Left forelimb (tissue), 1 donor: ENCODE measurements around the gene ANKMY1.

Source experiments
- DNase-seq: peaks from one replicate; pipeline ENCODE4 v3.0.0-alpha.2; 2018; ENCODE audit warnings: low spot score

Gene ANKMY1

DNA sequence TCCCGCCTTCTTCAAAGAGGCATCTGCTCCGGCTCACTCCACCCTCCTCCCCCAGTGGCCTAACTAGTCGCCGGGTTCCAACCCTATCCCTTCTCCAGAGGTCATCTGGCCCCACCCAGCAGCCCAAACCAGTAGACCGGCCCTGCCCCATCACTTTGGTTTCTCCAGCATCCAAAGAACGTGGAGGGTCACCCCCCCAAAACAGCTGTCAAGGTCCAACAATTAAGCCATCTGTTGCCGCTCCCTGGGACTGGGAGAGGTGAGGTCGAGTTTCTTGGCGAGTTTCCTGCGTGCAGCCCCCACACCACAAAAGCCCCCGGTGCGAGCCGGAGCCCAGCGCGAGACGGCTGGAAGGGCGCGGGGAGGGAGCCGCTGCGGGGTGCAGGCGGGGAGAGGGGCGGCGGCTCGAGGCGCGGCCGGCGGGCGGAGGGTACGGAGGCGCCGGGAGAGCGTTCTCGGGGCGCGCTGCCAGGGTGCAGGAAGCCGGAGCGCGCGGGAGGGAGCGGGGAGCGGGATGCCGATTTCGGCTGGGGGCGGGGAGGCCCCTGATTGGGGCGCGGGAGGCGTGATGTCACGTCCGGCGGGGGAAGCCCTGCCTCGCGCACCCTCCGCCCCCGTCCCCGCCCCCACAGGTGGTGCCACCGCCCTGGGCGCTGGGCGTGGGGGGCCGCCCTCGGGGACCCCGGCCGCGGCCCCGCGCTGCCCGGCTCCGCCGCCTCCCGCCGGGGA lies 122.9 kb downstream of the ANKMY1 start:
- peak; percentile 95 for DNase-seq

- peak; percentile 52 for DNase-seq
Observed at GRCh38 chr2:240433973-240434727, 123.6 kb downstream of the ANKMY1 start.

DNA sequence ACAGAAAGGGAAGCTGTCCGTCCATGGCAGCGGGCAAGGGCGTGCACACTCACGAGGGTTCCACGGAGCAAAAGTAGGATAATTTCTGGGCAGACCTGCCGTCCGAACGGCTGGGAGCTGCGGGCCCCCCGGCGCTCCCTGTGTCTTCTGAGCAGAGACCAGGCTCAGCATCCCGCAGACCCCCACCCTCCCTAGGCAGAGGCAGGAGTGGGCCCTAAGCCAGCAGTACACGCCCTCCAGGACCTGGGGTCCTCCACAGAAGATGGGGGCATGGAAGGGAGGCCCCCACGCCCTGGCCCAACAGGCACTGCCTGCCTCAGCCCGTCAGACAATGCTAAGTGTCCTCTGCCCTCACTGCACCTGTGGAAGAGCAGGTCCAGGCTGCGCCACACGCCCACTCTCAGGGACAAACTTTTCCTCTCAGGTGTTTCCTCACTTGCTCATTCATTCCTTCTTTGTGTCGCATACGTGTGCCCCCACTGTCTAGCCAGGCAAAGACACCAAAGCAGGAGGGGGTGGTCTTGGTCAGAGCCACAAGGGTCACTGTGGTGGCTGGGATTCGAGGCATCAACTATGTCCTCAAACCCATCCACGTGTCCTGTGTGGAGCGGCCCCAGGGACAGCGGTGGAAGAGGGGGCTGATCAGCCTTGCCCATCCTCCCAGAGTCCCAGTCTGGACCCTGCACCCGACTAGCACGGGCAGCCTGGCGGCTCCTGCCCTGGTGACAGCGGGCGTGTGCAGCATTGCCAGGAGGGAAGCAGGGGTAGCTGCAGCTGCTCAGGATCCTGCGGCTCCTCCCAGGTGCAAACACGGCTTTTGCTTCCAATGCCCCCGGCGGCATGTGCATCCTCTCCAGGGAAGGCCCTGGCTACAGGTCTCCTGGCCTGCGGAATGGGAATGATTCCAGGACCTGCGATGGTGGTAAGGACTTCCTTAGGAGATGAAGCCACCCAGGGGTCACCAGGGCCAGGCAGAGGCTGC lies 124.7 kb downstream of the ANKMY1 start:
- DNase-seq, result peak; percentile 47

DNA sequence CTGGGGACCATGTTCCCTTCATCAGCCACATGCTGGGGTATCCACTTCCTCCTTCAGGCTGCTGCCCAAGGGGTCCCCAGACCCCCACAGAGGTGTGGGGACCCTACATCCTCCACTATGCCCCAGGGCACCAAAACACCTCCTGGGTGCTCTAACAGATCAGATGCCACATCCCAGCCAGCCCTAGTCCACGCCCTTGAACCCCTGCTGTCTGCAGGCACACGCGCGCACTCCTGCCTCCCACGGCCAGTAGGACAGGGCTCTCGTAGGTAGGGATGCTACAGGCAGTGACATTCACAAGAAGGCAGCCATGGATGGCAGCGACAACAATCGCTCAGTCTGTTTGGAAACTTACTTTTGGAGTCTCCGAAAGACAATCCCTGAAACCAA lies 125.4 kb downstream of the ANKMY1 start:
- DNase-seq, result peak; percentile 37

DNA sequence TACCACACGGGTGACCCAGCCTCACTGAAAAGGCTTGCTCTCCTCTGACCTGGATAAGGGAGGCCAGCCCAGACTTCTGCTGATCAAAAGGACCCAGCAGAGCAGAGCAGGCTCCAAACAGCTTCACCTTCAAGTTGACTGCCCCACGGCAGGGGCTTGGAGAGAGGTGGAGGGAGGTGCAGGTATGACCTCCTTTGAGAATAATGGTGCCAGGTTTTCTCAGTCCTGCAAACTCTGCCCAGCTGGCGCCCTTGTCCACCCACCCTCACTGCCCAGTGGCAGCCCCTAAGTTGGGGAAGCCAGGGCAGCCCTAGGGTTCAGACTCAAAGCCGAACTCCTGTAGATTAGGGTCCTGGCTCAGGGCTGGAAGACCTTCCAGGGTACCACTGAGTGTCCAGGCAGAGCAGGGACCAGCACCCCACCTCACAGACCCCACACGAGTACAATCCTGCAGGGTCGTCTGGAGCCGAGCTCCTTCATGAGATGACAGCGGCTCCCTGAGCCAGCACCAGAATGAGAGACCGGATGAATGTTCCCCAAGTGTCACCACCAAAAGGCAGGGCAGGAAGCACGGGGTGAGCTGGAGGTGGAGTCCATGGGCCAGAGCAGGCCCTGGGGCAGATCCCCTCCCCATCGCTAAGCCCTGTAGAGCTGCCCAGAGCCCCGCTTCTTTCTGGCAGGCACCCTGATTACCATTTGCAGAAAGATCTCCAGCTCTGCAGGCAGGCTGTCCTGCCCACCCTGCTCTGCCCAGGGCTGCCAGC lies 125.9 kb downstream of the ANKMY1 start:
- peak; percentile 50 for DNase-seq

DNA sequence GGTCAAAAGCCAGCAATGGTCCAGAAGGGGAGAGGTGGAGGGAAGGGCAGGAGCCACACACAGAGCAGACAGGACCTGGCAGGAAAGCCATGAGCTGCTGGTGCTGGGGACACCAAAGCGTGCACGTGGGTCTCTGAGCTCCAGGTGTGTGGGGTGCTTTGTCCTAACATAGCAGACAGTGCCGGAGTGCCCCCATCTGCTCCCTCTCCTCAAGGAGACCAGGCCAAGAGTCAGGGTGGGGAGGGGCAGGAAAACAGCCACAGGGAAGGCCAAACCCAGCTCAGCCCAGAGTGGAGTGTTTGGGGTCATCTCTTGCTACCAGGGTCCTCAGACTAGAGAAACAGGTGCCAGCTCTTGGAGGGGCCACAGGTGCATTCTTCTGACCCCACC lies 126.5 kb downstream of the ANKMY1 start:
- DNase-seq, result peak; percentile 58

DNA sequence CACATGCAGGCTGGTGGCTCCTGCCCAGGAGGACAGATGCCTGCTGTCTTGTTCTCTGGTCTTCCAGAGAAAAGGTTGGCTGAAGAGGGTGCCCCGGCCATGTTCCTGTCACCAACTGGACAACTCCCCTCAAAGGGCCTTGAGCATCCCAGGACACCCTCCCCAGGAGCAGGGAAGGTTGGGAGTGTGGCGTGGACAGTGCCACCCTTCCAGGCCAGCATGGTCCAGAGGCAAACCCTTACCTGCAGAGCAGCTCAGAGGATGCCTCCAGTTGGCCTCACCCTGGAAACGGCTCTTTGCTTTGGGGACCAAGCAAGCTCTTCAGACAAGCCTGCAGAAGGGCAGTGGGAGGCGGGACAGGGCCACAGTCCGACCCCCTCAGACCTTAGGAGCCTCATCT lies 127.2 kb downstream of the ANKMY1 start:
- DNase-seq, result peak; percentile 45

DNA sequence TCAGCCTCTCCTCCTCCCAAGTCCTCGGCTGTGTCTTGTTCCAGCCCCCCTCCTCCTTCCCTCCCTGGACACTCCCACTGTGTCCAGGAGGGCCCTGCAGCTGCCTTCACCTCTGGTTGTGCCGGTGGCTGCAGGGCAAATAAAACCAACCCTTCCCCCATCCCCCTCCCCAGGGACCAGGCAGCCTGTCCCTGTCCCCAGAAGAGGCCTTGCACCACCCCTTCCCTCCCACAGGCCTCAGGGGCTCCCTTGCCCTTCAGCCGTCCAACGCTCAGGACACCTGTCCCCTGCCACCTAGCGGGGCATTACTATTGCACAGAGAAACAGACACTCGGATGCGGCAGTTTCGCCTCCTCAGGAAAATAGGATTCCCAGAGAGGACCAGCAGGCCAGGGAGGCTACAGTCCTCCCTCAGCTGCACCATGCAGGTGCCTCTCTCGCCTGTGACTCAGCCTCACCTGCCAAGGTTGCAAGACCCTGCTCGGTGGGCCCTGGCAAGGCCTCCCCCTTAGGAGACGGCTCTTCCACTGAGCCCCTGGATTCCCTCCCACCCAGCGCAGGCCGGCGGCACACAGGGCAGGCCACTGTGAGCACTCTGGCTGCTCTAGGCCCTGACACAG lies 127.8 kb downstream of the ANKMY1 start:
- DNase-seq, result no peak
